Sigmoid colon (tissue), 4 donors: ENCODE data around the gene PCDHAC2.

Experiments
- CTCF ChIP-seq, 4 experiments: fragments of 450-650 bp in 3 of 4; fragments of 200-600 bp in 1 of 4; IDR thresholded peaks; one replicate each; pipeline ENCODE4 v1.5.1; 2016 to 2019; ENCODE audit warnings: antibody characterized with exemption in 4 of 4, mild to moderate bottlenecking in 3 of 4, moderate library complexity in 2 of 4
- POLR2AphosphoS5 ChIP-seq, 4 donors: sonication (generic); formaldehyde crosslinking; IDR thresholded peaks; one replicate each; pipeline ENCODE4 v1.6.1; 2017; ENCODE audit warnings: antibody characterized with exemption in 4 of 4

GRCh38 chr5:140964356-140964755, 1.9 kb upstream of the PCDHAC2 start:
- TF ChIP-seq POLR2AphosphoS5 (IDR thresholded peaks at IDR 0.05) (no peak), CTCF (IDR thresholded peaks at IDR 0.05) (no peak)
